Naive thymus-derived CD8-positive, alpha-beta T cell (primary cell): Measurements from ENCODE around the gene COL6A2. TPM values are rescaled to one million over a fixed set of nuclear protein-coding genes. Genes with fewer than 3 reads are reported as not detected.
"Not testable (repeated sequence)": the region's sequence is repeated elsewhere in the genome, so short reads cannot be mapped to it uniquely, and the experiment has no call there.

Experiments
- ATAC-seq, 2 donors: fragments of 150-1000 bp; cut with Tn5 transposase in 1 of 2; sonication (Bioruptor Pico), chemical (Tn5 transposase) in 1 of 2; 1 replicate in 1 of 2; 2 replicates in 1 of 2; pipeline ENCODE4 v1.10.0; 2021; ENCODE audit warnings: mild to moderate bottlenecking in 2 of 2, moderate library complexity in 2 of 2
- POLR2A ChIA-PET: fragments of 350-600 bp; sonication (Branson Sonifier 250); formaldehyde crosslinking; loops from one replicate; lab custom pipeline; 2021; ENCODE audit warnings: antibody characterized with exemption; lab: Charles Lee
- DNase-seq, 10 donors: peaks; one replicate each; pipeline versions ENCODE4 v3.0.0 to v3.0.0-alpha.2; 2020 to 2022
- H3K27ac Mint-ChIP-seq, 10 donors: one replicate each; pipeline ENCODE4 v1.8.0; 2020 to 2022; ENCODE audit warnings: mild to moderate bottlenecking in 10 of 10, mixed read lengths in 10 of 10, moderate library complexity in 4 of 10, inconsistent platforms in 1 of 10
- H3K27me3 Mint-ChIP-seq, 5 donors: one replicate each; pipeline ENCODE4 v1.8.0; 2021 to 2022; ENCODE audit warnings: mixed read lengths in 5 of 5
- H3K36me3 Mint-ChIP-seq, 3 donors: one replicate each; pipeline ENCODE4 v1.8.0; 2020 to 2022; ENCODE audit warnings: mixed read lengths in 3 of 3, mild to moderate bottlenecking in 2 of 3, inconsistent platforms in 1 of 3
- H3K4me1 Mint-ChIP-seq, 4 donors: one replicate each; pipeline ENCODE4 v1.8.0; 2021 to 2022; ENCODE audit warnings: mixed read lengths in 4 of 4
- H3K4me3 Mint-ChIP-seq, 10 donors: one replicate each; pipeline ENCODE4 v1.8.0; 2020 to 2022; ENCODE audit warnings: mild to moderate bottlenecking in 10 of 10, mixed read lengths in 10 of 10, moderate library complexity in 6 of 10, inconsistent platforms in 1 of 10
- H3K9me3 Mint-ChIP-seq, 9 donors: one replicate each; pipeline ENCODE4 v1.8.0; 2020 to 2022; ENCODE audit warnings: mixed read lengths in 9 of 9, mild to moderate bottlenecking in 3 of 9, inconsistent platforms in 1 of 9, moderate library complexity in 1 of 9
- polyA plus RNA-seq, 3 donors: library from polyadenylated mRNA; unstranded; fragments of 300-500 nt; fragmentation: Illumina TruSeq; gene quantifications; one replicate each; pipeline ENCODE4 v1.2.3, GENCODE V29; 2021
- total RNA-seq, 8 experiments: library from RNA in 2 of 8; stranded (reverse) in 2 of 8; gene quantifications; one replicate each; pipeline ENCODE4 v1.2.3 and lab custom pipeline; 2021 to 2026

COL6A2 gene
- total and polyA plus RNA-seq, 5 experiments from 2014 or later, result 3.8 to 98.8 (median 13.4) TPM

- Mint-ChIP-seq H3K27ac (no peak overlapping the region), H3K36me3 (peaks cover 0 to 10% (median 3%) of the 10 kb centered on the region in 3 donors), H3K27me3 (peaks cover 0 to 3% (median 0%) of the 10 kb centered on the region in 5 donors), H3K9me3 (peaks cover 2 to 24% (median 12%) of the 10 kb centered on the region in 9 donors), H3K4me3 (no peak overlapping the region), H3K4me1 (no peaks in the 10 kb centered on the region)
- DNase-seq, result no peak
- POLR2A ChIA-PET, result no interaction called here
- no peak for ATAC-seq
Observed at GRCh38 chr21:46082963-46083790, 14.7 kb upstream of the COL6A2 start.

- POLR2A ChIA-PET, result no interaction called here
- Mint-ChIP-seq H3K4me3 (no peak overlapping the region), H3K27me3 (peaks cover 0 to 3% (median 0%) of the 10 kb centered on the region in 5 donors), H3K27ac (no peak overlapping the region), H3K4me1 (no peaks in the 10 kb centered on the region), H3K9me3 (peaks cover 2 to 31% (median 16%) of the 10 kb centered on the region in 9 donors), H3K36me3 (peaks cover 0 to 17% (median 8%) of the 10 kb centered on the region in 3 donors)
- no peak for DNase-seq
- ATAC-seq, result no peak
Observed at GRCh38 chr21:46083791-46084561, 13.9 kb upstream of the COL6A2 start.

GRCh38 chr21:46084709-46085108, 13.2 kb upstream of the COL6A2 start:
- Mint-ChIP-seq H3K9me3 (peaks cover 2 to 31% (median 16%) of the 10 kb centered on the region in 9 donors), H3K4me1 (no peaks in the 10 kb centered on the region), H3K4me3 (no peak overlapping the region), H3K27me3 (peaks cover 0 to 3% (median 0%) of the 10 kb centered on the region in 5 donors), H3K36me3 (peaks cover 0 to 17% (median 8%) of the 10 kb centered on the region in 3 donors), H3K27ac (no peak overlapping the region)
- POLR2A ChIA-PET, result no interaction called here
- ATAC-seq, result no peak
- no peak for DNase-seq

- POLR2A ChIA-PET, H3K27me3 Mint-ChIP-seq, H3K4me1 Mint-ChIP-seq, H3K4me3 Mint-ChIP-seq, H3K27ac Mint-ChIP-seq, ATAC-seq, DNase-seq: not testable (repeated sequence)
- Mint-ChIP-seq H3K36me3 (peaks cover 0 to 17% (median 8%) of the 10 kb centered on the region in 3 donors), H3K9me3 (peaks cover 2 to 31% (median 18%) of the 10 kb centered on the region in 9 donors)
Observed at GRCh38 chr21:46085259-46085658, 12.7 kb upstream of the COL6A2 start.

- no peak overlapping the region for H3K27ac Mint-ChIP-seq
- H3K4me3 Mint-ChIP-seq, result no peak overlapping the region
- POLR2A ChIA-PET, result no interaction called here
- peaks cover 0 to 4% (median 0%) of the 10 kb centered on the region in 4 donors for H3K4me1 Mint-ChIP-seq
- H3K27me3 Mint-ChIP-seq, result peaks cover 0 to 2% (median 0%) of the 10 kb centered on the region in 5 donors
- H3K9me3 Mint-ChIP-seq, result peaks cover 2 to 43% (median 21%) of the 10 kb centered on the region in 9 donors
- no peak for ATAC-seq
- DNase-seq, result no peak
- H3K36me3 Mint-ChIP-seq, result peaks cover 0 to 17% (median 8%) of the 10 kb centered on the region in 3 donors
Observed at GRCh38 chr21:46087641-46088040, 10.3 kb upstream of the COL6A2 start.

- POLR2A ChIA-PET, result no interaction called here
- H3K27ac Mint-ChIP-seq, result no peak overlapping the region
- peaks cover 2 to 43% (median 21%) of the 10 kb centered on the region in 9 donors for H3K9me3 Mint-ChIP-seq
- peaks cover 0 to 4% (median 0%) of the 10 kb centered on the region in 4 donors for H3K4me1 Mint-ChIP-seq
- H3K4me3 Mint-ChIP-seq, result no peak overlapping the region
- peaks cover 0 to 17% (median 8%) of the 10 kb centered on the region in 3 donors for H3K36me3 Mint-ChIP-seq
- ATAC-seq, result no peak
- DNase-seq, result no peak
- peaks cover 0 to 2% (median 0%) of the 10 kb centered on the region in 5 donors for H3K27me3 Mint-ChIP-seq
Observed at GRCh38 chr21:46088189-46088588, 9.7 kb upstream of the COL6A2 start.

- H3K36me3 Mint-ChIP-seq, result peaks cover 0 to 17% (median 8%) of the 10 kb centered on the region in 3 donors
Observed at GRCh38 chr21:46089285-46089684, 8.6 kb upstream of the COL6A2 start.

GRCh38 chr21:46091118-46091517, 6.8 kb upstream of the COL6A2 start:
- POLR2A ChIA-PET, result no interaction called here
- no peak for ATAC-seq
- H3K4me3 Mint-ChIP-seq, result peak overlapping the region in 1 of 10 donors; percentile 30
- H3K4me1 Mint-ChIP-seq, result peaks cover 0 to 9% (median 3%) of the 10 kb centered on the region in 4 donors
- peaks cover 2 to 43% (median 19%) of the 10 kb centered on the region in 9 donors for H3K9me3 Mint-ChIP-seq
- peak overlapping the region in 4 of 10 donors; percentile 3 to 74 (median 50) for H3K27ac Mint-ChIP-seq
- H3K36me3 Mint-ChIP-seq, result peaks cover 0 to 17% (median 8%) of the 10 kb centered on the region in 3 donors
- no peak for DNase-seq
- H3K27me3 Mint-ChIP-seq, result peaks cover 0 to 2% (median 0%) of the 10 kb centered on the region in 5 donors

More at GRCh38 chr21:46089285-46089684, 8.6 kb upstream of the COL6A2 start:
- H3K9me3 Mint-ChIP-seq, result peaks cover 2 to 43% (median 21%) of the 10 kb centered on the region in 9 donors
- ATAC-seq (no peak), DNase-seq (no peak)
- POLR2A ChIA-PET, result interaction anchor here (0.6 kb wide), 1 partner anchor 249 kb away, joined by 6 read pairs; no protein-coding TSS in a partner anchor
- H3K4me1 Mint-ChIP-seq, result peaks cover 0 to 4% (median 2%) of the 10 kb centered on the region in 4 donors
- no peak overlapping the region for H3K27ac Mint-ChIP-seq
- H3K27me3 Mint-ChIP-seq, result peaks cover 0 to 2% (median 0%) of the 10 kb centered on the region in 5 donors
- no peak overlapping the region for H3K4me3 Mint-ChIP-seq

GRCh38 chr21:46091631-46092025, 6.3 kb upstream of the COL6A2 start:
- H3K27ac Mint-ChIP-seq, result no peak overlapping the region
- H3K36me3 Mint-ChIP-seq, result peaks cover 0 to 17% (median 8%) of the 10 kb centered on the region in 3 donors
- no peaks in the 10 kb centered on the region for H3K27me3 Mint-ChIP-seq
- no peak overlapping the region for H3K4me3 Mint-ChIP-seq
- H3K4me1 Mint-ChIP-seq, result peaks cover 0 to 10% (median 4%) of the 10 kb centered on the region in 4 donors
- H3K9me3 Mint-ChIP-seq, result peaks cover 2 to 39% (median 19%) of the 10 kb centered on the region in 9 donors
- DNase-seq, result no peak
- POLR2A ChIA-PET, result no interaction called here
- no peak for ATAC-seq

GRCh38 chr21:46092026-46092764, 5.7 kb upstream of the COL6A2 start:
- no peak for DNase-seq
- POLR2A ChIA-PET, result no interaction called here
- ATAC-seq, result no peak
- H3K9me3 Mint-ChIP-seq, result peaks cover 2 to 33% (median 15%) of the 10 kb centered on the region in 9 donors
- peaks cover 0 to 11% (median 8%) of the 10 kb centered on the region in 3 donors for H3K36me3 Mint-ChIP-seq
- H3K27me3 Mint-ChIP-seq, result peaks cover 0 to 2% (median 0%) of the 10 kb centered on the region in 5 donors
- no peak overlapping the region for H3K4me3 Mint-ChIP-seq
- peaks cover 4 to 14% (median 8%) of the 10 kb centered on the region in 4 donors for H3K4me1 Mint-ChIP-seq
- H3K27ac Mint-ChIP-seq, result no peak overlapping the region

- no peak for DNase-seq
- Mint-ChIP-seq H3K9me3 (peaks cover 0 to 28% (median 8%) of the 10 kb centered on the region in 9 donors), H3K27me3 (peaks cover 0 to 2% (median 0%) of the 10 kb centered on the region in 5 donors), H3K36me3 (peaks cover 0 to 9% (median 6%) of the 10 kb centered on the region in 3 donors), H3K4me3 (peak overlapping the region in 1 of 10 donors; percentile 15), H3K27ac (peak overlapping the region in 1 of 10 donors; percentile 52), H3K4me1 (peaks cover 4 to 14% (median 8%) of the 10 kb centered on the region in 4 donors)
- POLR2A ChIA-PET, result no interaction called here
- ATAC-seq, result no peak
Observed at GRCh38 chr21:46092811-46093667, 4.9 kb upstream of the COL6A2 start.
